SU-DHL-6 (cell line): ENCODE measurements around the gene CASP8AP2.

Experiments
- EZH2phosphoT487 ChIP-seq: fragments of 200-600 bp; sonication (generic), shearing (Covaris generic); conservative IDR thresholded peaks from 2 replicates; pipeline ENCODE4 v1.6.1; 2018; ENCODE audit warnings: mild to moderate bottlenecking, antibody characterized with exemption, low read length, moderate library complexity, mixed read lengths
- TF ChIP-seq, protein P1 (sequence below): fragments of 200-600 bp; sonication (generic); IDR thresholded peaks from one replicate; pipeline ENCODE4 v1.5.1; 2017; ENCODE audit warnings: antibody characterized with exemption, mild to moderate bottlenecking, low read length, moderate library complexity; ENCODE audit not compliant: insufficient read depth, poor library complexity, severe bottlenecking

DNA sequence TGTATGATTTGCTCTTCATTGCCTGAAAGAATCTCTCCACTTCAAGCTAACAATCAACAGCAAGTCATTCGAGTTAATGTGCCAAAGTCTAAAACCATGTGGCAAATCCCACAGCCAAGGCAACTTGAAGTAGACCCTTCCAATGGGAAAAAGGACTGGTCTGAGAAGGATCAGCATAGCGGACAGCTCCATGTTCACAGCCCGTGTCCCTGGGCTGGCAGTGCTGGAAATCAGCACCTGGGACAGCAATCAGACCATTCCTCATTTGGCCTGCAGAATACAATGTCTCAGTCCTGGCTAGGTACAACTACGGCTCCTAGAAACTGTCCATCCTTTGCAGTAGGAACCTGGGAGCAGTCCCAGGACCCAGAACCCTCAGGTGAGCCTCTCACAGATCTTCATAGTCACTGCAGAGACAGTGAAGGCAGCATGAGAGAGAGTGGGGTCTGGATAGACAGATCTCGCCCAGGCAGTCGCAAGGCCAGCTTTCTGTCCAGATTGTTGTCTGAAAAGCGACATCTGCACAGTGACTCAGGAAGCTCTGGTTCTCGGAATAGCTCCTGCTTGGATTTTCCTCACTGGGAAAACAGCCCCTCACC is 65.7 kb downstream of the CASP8AP2 start:
- TF ChIP-seq, protein P1, sequence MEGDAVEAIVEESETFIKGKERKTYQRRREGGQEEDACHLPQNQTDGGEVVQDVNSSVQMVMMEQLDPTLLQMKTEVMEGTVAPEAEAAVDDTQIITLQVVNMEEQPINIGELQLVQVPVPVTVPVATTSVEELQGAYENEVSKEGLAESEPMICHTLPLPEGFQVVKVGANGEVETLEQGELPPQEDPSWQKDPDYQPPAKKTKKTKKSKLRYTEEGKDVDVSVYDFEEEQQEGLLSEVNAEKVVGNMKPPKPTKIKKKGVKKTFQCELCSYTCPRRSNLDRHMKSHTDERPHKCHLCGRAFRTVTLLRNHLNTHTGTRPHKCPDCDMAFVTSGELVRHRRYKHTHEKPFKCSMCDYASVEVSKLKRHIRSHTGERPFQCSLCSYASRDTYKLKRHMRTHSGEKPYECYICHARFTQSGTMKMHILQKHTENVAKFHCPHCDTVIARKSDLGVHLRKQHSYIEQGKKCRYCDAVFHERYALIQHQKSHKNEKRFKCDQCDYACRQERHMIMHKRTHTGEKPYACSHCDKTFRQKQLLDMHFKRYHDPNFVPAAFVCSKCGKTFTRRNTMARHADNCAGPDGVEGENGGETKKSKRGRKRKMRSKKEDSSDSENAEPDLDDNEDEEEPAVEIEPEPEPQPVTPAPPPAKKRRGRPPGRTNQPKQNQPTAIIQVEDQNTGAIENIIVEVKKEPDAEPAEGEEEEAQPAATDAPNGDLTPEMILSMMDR = no peak
- no peak for TF ChIP-seq EZH2phosphoT487
